ENCODE data around the gene TMEM92. TPM values are rescaled to one million over a fixed set of nuclear protein-coding genes. Genes with fewer than 3 reads are reported as not detected.

Gene TMEM92
- total RNA-seq, 1 experiment from 2014 or later: 14.8 TPM

GRCh38 chr17:50272711-50273653 is 1.3 kb upstream of the TMEM92 start:
- ChIA-PET POLR2A (no interaction called here), CTCF (interaction anchor here (0.7 to 9.2 kb wide), 13 partner anchors 10 to 112 kb away, joined by 3 to 245 read pairs (median 4); partner anchors contain the start of gene COL1A1)
- peaks cover 43% of the 10 kb centered on the region for H3K4me1 ChIP-seq
- Mint-ChIP-seq H3K9me3 (ENCODE audit: unreplicated experiment) (no peaks in the 10 kb centered on the region), H3K27ac (ENCODE audit: unreplicated experiment) (peak overlapping the region; percentile 3), H3K4me3 (ENCODE audit: unreplicated experiment) (peak overlapping the region; percentile 77), H3K27me3 (ENCODE audit: insufficient read depth, unreplicated experiment) (no peaks in the 10 kb centered on the region), H3K36me3 (ENCODE audit: insufficient read depth, unreplicated experiment) (peaks cover 5% of the 10 kb centered on the region), H3K4me1 (ENCODE audit: low read depth, unreplicated experiment) (peaks cover 28% of the 10 kb centered on the region)
- peak; percentile 73 to 93 for DNase-seq
- H3K9me3 ChIP-seq: no peaks in the 10 kb centered on the region
- BruUV-seq (replicated peaks): no TSS peak
- H3K27me3 ChIP-seq (replicated peaks; ENCODE audit: control insufficient read depth, insufficient read depth, low read length): no peaks in the 10 kb centered on the region
- H3K36me3 ChIP-seq (ENCODE audit: control insufficient read depth, insufficient read depth, low read length): no peaks in the 10 kb centered on the region
- TF ChIP-seq CTCF (IDR thresholded peaks at IDR 0.05; ENCODE audit: insufficient read depth in 1 of 2, low read depth in 1 of 2, low read length in 1 of 2, severe bottlenecking in 1 of 2, unreplicated experiment in 1 of 2): peak; percentile 75 to 99
- peak overlapping the region; percentile 31 for H3K4me3 ChIP-seq (ENCODE audit: low read depth, low read length)
- intact Hi-C loops (cut with micrococcal nuclease; ENCODE audit: unreplicated experiment): loop anchor here (1.0 kb wide), 1 partner anchor 73 kb away; no protein-coding TSS in a partner anchor

GRCh38 chr17:50273654-50274040 is 619 bp upstream of the TMEM92 start:
- ChIA-PET POLR2A (interaction anchor here (1.1 to 1.4 kb wide), 2 partner anchors 15 to 73 kb away, joined by 4 to 6 read pairs; no protein-coding TSS in a partner anchor), CTCF (interaction anchor here (0.7 to 9.2 kb wide), 23 partner anchors 8 to 413 kb away, joined by 3 to 245 read pairs (median 4); partner anchors contain the start of gene COL1A1)
- TF ChIP-seq CTCF (IDR thresholded peaks at IDR 0.05; ENCODE audit: insufficient read depth in 1 of 2, low read depth in 1 of 2, low read length in 1 of 2, severe bottlenecking in 1 of 2, unreplicated experiment in 1 of 2): no peak
- Mint-ChIP-seq H3K27ac (ENCODE audit: unreplicated experiment) (no peak overlapping the region), H3K4me3 (ENCODE audit: unreplicated experiment) (peak overlapping the region; percentile 77), H3K9me3 (ENCODE audit: unreplicated experiment) (no peaks in the 10 kb centered on the region), H3K36me3 (ENCODE audit: insufficient read depth, unreplicated experiment) (peaks cover 5% of the 10 kb centered on the region), H3K4me1 (ENCODE audit: low read depth, unreplicated experiment) (peaks cover 28% of the 10 kb centered on the region), H3K27me3 (ENCODE audit: insufficient read depth, unreplicated experiment) (no peaks in the 10 kb centered on the region)
- H3K4me3 ChIP-seq (ENCODE audit: low read depth, low read length): no peak overlapping the region
- intact Hi-C loops (cut with micrococcal nuclease; ENCODE audit: unreplicated experiment): loop anchor here (1.0 kb wide), 2 partner anchors 24 to 73 kb away; no protein-coding TSS in a partner anchor
- H3K4me1 ChIP-seq: peaks cover 43% of the 10 kb centered on the region
- H3K27me3 ChIP-seq (replicated peaks; ENCODE audit: control insufficient read depth, insufficient read depth, low read length): no peaks in the 10 kb centered on the region
- DNase-seq: no peak
- H3K9me3 ChIP-seq: no peaks in the 10 kb centered on the region
- H3K36me3 ChIP-seq (ENCODE audit: control insufficient read depth, insufficient read depth, low read length): no peaks in the 10 kb centered on the region
- BruUV-seq (replicated peaks): no TSS peak

- Mint-ChIP-seq H3K36me3 (ENCODE audit: insufficient read depth, unreplicated experiment) (peaks cover 5% of the 10 kb centered on the region), H3K27ac (ENCODE audit: unreplicated experiment) (peak overlapping the region; percentile 60), H3K4me3 (ENCODE audit: unreplicated experiment) (peak overlapping the region; percentile 77), H3K4me1 (ENCODE audit: low read depth, unreplicated experiment) (peaks cover 28% of the 10 kb centered on the region), H3K9me3 (ENCODE audit: unreplicated experiment) (no peaks in the 10 kb centered on the region), H3K27me3 (ENCODE audit: insufficient read depth, unreplicated experiment) (no peaks in the 10 kb centered on the region)
- Histone ChIP-seq H3K27me3 (replicated peaks; ENCODE audit: control insufficient read depth, insufficient read depth, low read length) (no peaks in the 10 kb centered on the region), H3K9me3 (no peaks in the 10 kb centered on the region), H3K36me3 (ENCODE audit: control insufficient read depth, insufficient read depth, low read length) (0 out of 2 replicates have a peak, but pooled peaks cover 2% of the 10 kb centered on the region), H3K4me1 (peaks cover 46% of the 10 kb centered on the region), H3K4me3 (ENCODE audit: low read depth, low read length) (peak overlapping the region; percentile 61)
- POLR2A ChIA-PET: interaction anchor here (0.6 to 1.4 kb wide), 4 partner anchors 9 to 487 kb away, joined by 3 to 6 read pairs (median 4); partner anchors contain the start of gene KAT7
- CTCF ChIA-PET: interaction anchor here (0.6 to 9.2 kb wide), 30 partner anchors 8 to 575 kb away, joined by 3 to 245 read pairs (median 4); partner anchors contain the start of genes COL1A1, LRRC59 and XYLT2
- intact Hi-C loops (cut with micrococcal nuclease; ENCODE audit: unreplicated experiment): loop anchor here (1.0 kb wide), 1 partner anchor 22 kb away; no protein-coding TSS in a partner anchor
- TF ChIP-seq CTCF (IDR thresholded peaks at IDR 0.05; ENCODE audit: insufficient read depth in 1 of 2, low read depth in 1 of 2, low read length in 1 of 2, severe bottlenecking in 1 of 2, unreplicated experiment in 1 of 2): no peak
- no TSS peak for BruUV-seq (replicated peaks)
- DNase-seq: no peak
Observed at GRCh38 chr17:50274897-50275221, 593 bp downstream of the TMEM92 start.

Measured in Caco-2 (cell line).